Hepatocyte (in vitro differentiated cells): ENCODE data around the gene ZIC1. TPM values are rescaled to one million over a fixed set of nuclear protein-coding genes. Genes with fewer than 3 reads are reported as not detected.

Source experiments
- DNase-seq: peaks from one replicate; pipeline ENCODE4 v3.0.0-alpha.2; 2016; ENCODE audit warnings: low spot score
- H2AFZ ChIP-seq: fragments of 200-600 bp; sonication (generic); 2 replicates; pipeline ENCODE4 v1.6.0; 2016; ENCODE audit warnings: antibody characterized with exemption, mild to moderate bottlenecking
- H3K27ac ChIP-seq: fragments of 200-600 bp; sonication (generic); 2 replicates; pipeline ENCODE4 v1.5.1; 2016; ENCODE audit warnings: mild to moderate bottlenecking
- H3K27me3 ChIP-seq: fragments of 200-600 bp; sonication (generic); 2 replicates; pipeline ENCODE4 v1.6.1; 2016
- H3K36me3 ChIP-seq: fragments of 200-600 bp; sonication (generic); replicated peaks from 2 replicates; pipeline ENCODE4 v1.5.1; 2016; ENCODE audit warnings: low read depth; ENCODE audit not compliant: insufficient read depth
- H3K4me1 ChIP-seq: fragments of 200-600 bp; sonication (generic); 2 replicates; pipeline ENCODE4 v1.5.1; 2016; ENCODE audit warnings: mild to moderate bottlenecking, moderate library complexity; ENCODE audit not compliant: insufficient read depth
- H3K4me2 ChIP-seq: fragments of 200-600 bp; sonication (generic); 2 replicates; pipeline ENCODE4 v1.6.0; 2016
- H3K4me3 ChIP-seq: fragments of 200-600 bp; sonication (generic); 2 replicates; pipeline ENCODE4 v1.5.1; 2016; ENCODE audit warnings: mild to moderate bottlenecking
- H3K79me2 ChIP-seq: fragments of 200-600 bp; sonication (generic); 2 replicates; pipeline ENCODE4 v1.6.0; 2017; ENCODE audit warnings: mild to moderate bottlenecking
- H3K9me2 ChIP-seq: fragments of 200-600 bp; sonication (generic); replicated peaks from 2 replicates; pipeline ENCODE4 v1.6.0; 2017; ENCODE audit warnings: mild to moderate bottlenecking; ENCODE audit not compliant: insufficient read depth
- H3K9me3 ChIP-seq: fragments of 200-600 bp; sonication (generic); 2 replicates; pipeline ENCODE4 v1.5.1; 2016; ENCODE audit warnings: low read depth, mild to moderate bottlenecking
- H4K20me1 ChIP-seq: fragments of 200-600 bp; sonication (generic); 2 replicates; pipeline ENCODE4 v1.6.0; 2016; ENCODE audit warnings: mild to moderate bottlenecking; ENCODE audit not compliant: insufficient read depth, poor library complexity, severe bottlenecking
- EZH2 ChIP-seq: fragments of 200-600 bp; sonication (generic); IDR thresholded peaks from 2 replicates; pipeline ENCODE4 v1.6.1; 2016; ENCODE audit warnings: antibody characterized with exemption, mild to moderate bottlenecking, borderline replicate concordance
- EZH2phosphoT487 ChIP-seq: fragments of 200-600 bp; sonication (generic); IDR thresholded peaks from one replicate; pipeline ENCODE4 v1.6.1; 2018; ENCODE audit warnings: antibody characterized with exemption, mild to moderate bottlenecking, low read depth, moderate library complexity; ENCODE audit not compliant: unreplicated experiment, severe bottlenecking
- WGBS: methylation state at CpG from one replicate; pipeline ENCODE4 v1.1.6; 2016; ENCODE audit warnings: low lambda C conversion rate; ENCODE audit errors: missing lambda C conversion rate; 5-methylcytosine and 5-hydroxymethylcytosine counted together
- polyA plus RNA-seq: library from polyadenylated mRNA; unstranded; fragments of >200 nt; fragmentation: Nextera tagmentation; extraction: Ambion mirVana; gene quantifications from 2 replicates; pipeline ENCODE4 v1.2.1, GENCODE V29; 2016
- total RNA-seq: library from RNA; depleted of rRNA; stranded (reverse); fragments of >200 nt; gene quantifications from 2 replicates; pipeline ENCODE4 v1.2.3, GENCODE V29; 2014
- TF ChIP-seq, protein P1 (sequence below): fragments of 200-600 bp; sonication (generic); IDR thresholded peaks from 2 replicates; pipeline ENCODE4 v1.5.1; 2016; ENCODE audit warnings: antibody characterized with exemption, mild to moderate bottlenecking; ENCODE audit not compliant: poor library complexity

ZIC1 gene
- total and polyA plus RNA-seq, 2 experiments from 2014 or later = 0.10 TPM; not detected in 1

DNA sequence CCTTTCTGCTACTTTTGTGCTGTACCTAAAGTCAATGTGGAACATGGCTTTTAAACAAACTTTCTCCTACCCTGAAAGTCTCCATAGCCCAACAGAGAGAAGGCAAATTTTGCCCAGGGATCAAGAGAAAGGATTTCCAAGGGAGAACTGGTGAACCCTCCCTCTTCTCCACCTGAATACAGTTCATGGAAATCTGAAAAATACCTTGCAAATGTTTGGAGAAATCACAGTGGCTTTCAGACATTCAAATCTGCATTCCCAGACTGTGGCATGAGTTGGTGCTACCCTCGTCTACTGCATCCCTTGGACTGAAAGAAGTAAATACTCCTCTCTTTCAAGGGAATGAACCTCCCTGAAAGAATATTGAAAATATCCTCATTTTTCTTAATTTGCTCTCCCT is 41.5 kb upstream of the ZIC1 start:
- Histone ChIP-seq H3K4me1 (no peaks in the 10 kb centered on the region), H3K27me3 (peaks cover 95% of the 10 kb centered on the region)

DNA sequence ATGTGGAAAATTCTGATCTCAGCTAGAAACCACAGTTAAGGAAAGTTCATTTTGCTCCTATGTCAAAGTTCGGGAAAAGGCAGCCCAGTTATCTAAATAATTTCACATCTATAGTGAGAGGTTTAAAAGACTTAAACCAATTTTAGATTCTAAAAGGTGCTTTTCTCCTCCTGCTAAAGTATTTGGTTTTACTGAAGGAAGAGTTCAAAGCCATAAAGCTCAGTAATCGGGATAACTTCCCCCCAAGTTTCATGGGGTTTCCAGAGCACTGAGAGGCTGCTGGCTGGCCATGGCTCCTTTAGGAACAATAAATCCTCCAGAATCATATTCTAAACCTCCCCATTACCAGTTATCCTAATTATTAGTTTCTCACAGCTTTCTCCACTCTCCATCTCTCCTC is 41.0 kb upstream of the ZIC1 start:
- Histone ChIP-seq H3K4me3 (no peak overlapping the region), H3K9me3 (no peaks in the 10 kb centered on the region), H3K27ac (no peak overlapping the region), H3K4me2 (no peak overlapping the region), H3K9me2 (no peaks in the 10 kb centered on the region), H3K79me2 (no peaks in the 10 kb centered on the region), H4K20me1 (no peaks in the 10 kb centered on the region), H3K27me3 (peaks cover 95% of the 10 kb centered on the region), H3K4me1 (no peaks in the 10 kb centered on the region), H3K36me3 (no peaks in the 10 kb centered on the region), H2AFZ (no peak overlapping the region)
- no peak for DNase-seq
- TF ChIP-seq EZH2phosphoT487 = no peak
- TF ChIP-seq EZH2 = no peak
- TF ChIP-seq, protein P1, sequence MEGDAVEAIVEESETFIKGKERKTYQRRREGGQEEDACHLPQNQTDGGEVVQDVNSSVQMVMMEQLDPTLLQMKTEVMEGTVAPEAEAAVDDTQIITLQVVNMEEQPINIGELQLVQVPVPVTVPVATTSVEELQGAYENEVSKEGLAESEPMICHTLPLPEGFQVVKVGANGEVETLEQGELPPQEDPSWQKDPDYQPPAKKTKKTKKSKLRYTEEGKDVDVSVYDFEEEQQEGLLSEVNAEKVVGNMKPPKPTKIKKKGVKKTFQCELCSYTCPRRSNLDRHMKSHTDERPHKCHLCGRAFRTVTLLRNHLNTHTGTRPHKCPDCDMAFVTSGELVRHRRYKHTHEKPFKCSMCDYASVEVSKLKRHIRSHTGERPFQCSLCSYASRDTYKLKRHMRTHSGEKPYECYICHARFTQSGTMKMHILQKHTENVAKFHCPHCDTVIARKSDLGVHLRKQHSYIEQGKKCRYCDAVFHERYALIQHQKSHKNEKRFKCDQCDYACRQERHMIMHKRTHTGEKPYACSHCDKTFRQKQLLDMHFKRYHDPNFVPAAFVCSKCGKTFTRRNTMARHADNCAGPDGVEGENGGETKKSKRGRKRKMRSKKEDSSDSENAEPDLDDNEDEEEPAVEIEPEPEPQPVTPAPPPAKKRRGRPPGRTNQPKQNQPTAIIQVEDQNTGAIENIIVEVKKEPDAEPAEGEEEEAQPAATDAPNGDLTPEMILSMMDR = no peak
- 43% methylated on average over 2 of the region's 2 CpGs for WGBS

More for the DNA sequence above, 41.5 kb upstream of the ZIC1 start:
- Histone ChIP-seq H3K9me3 (no peaks in the 10 kb centered on the region), H3K9me2 (no peaks in the 10 kb centered on the region), H3K4me3 (no peak overlapping the region), H2AFZ (no peak overlapping the region), H3K79me2 (no peaks in the 10 kb centered on the region), H3K4me2 (no peak overlapping the region), H3K27ac (no peak overlapping the region), H4K20me1 (no peaks in the 10 kb centered on the region), H3K36me3 (no peaks in the 10 kb centered on the region)
- TF ChIP-seq EZH2phosphoT487 = no peak
- no peak for TF ChIP-seq EZH2
- TF ChIP-seq, protein P1 = no peak
- 16% methylated on average over 1 of the region's 1 CpG for WGBS
- DNase-seq = no peak

DNA sequence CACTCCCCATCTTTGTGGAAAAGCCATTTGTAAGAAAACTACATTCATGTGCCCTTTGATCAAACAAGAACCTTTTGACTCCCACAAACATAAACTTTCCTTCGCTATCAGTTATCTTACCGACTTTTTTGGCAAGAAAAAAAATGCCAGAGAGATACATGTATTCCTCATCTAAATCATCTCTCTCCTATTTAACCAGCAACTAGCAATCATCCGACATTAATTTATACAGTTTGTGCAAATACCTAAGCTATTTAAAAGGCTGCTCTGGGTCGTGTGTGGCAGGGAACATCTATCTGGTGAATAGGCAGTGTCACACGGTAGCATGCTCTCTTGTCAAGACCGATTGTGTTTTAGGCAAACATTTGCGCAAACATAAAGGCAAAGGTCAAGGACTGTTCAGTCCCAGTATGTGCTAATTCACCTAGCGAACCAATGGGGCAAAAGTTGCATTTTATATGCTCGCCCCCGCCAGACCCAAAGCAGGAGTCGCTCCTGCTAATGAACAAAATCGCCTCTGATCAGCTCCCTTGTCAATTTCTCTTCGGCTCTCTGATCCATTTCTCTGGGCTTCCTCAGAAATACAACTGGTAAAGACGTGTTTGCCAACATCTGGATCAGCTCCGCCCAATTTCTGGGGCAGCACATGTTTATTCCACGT is 40.5 kb upstream of the ZIC1 start:
- Histone ChIP-seq H4K20me1 (no peaks in the 10 kb centered on the region), H3K27ac (no peak overlapping the region), H3K79me2 (no peaks in the 10 kb centered on the region), H3K4me3 (no peak overlapping the region), H3K36me3 (no peaks in the 10 kb centered on the region), H3K27me3 (peaks cover 96% of the 10 kb centered on the region), H2AFZ (no peak overlapping the region), H3K4me2 (no peak overlapping the region), H3K4me1 (no peaks in the 10 kb centered on the region), H3K9me2 (no peaks in the 10 kb centered on the region), H3K9me3 (no peaks in the 10 kb centered on the region)
- 8% methylated on average over 16 of the region's 16 CpGs for WGBS
- no peak for DNase-seq
- TF ChIP-seq, protein P1 = no peak
- TF ChIP-seq EZH2 = peak; percentile 55
- TF ChIP-seq EZH2phosphoT487 = peak; percentile 46
